GM12878 (cell line): Measurements from ENCODE around the gene SESTD1. TPM values are rescaled to one million over a fixed set of nuclear protein-coding genes. Genes with fewer than 3 reads are reported as not detected.

Experiments used
- ATAC-seq: fragments of 200-7000 bp; cut with Tn5 transposase; 3 replicates; pipeline ENCODE4 v1.9.1; 2020; ENCODE audit warnings: mild to moderate bottlenecking, moderate library complexity
- BruUV-seq: library from RNA; stranded (reverse); fragments of 400-500 nt; replicated peaks from 2 replicates; lab custom pipeline; 2021; lab: Mats Ljungman, UMichigan
- CTCF ChIA-PET: fragments of 300-600 bp; sonication (Branson Sonifier 250); formaldehyde crosslinking; extraction: SDS; loops from one replicate; lab custom pipeline; 2021; ENCODE audit warnings: inconsistent platforms; lab: Yijun Ruan, JAX
- POLR2A ChIA-PET: fragments of 350-600 bp; formaldehyde crosslinking; extraction: SDS; loops from one replicate; lab custom pipeline; 2021; ENCODE audit warnings: inconsistent platforms; lab: Charles Lee
- RAD21 ChIA-PET: fragments of 300-600 bp; sonication (Branson Sonifier 250); formaldehyde crosslinking; loops from one replicate; lab custom pipeline; 2023; ENCODE audit warnings: antibody characterized with exemption; ENCODE audit not compliant: unreplicated experiment; lab: Charles Lee
- SMC1A ChIA-PET: fragments of 300-600 bp; sonication (Branson Sonifier 250); formaldehyde crosslinking; loops from one replicate; lab custom pipeline; 2023; ENCODE audit not compliant: unreplicated experiment, uncharacterized antibody; lab: Charles Lee
- DNase-seq: peaks from one replicate; pipeline ENCODE4 v3.0.0-alpha.2; 2011; ENCODE audit warnings: low read depth, low spot score
- FAIRE-seq: peaks from 3 replicates; lab custom pipeline; 2011; peaks lifted over from hg19 to GRCh38; lab: Jason Lieb, UNC
- H2AFZ ChIP-seq: 2 replicates; pipeline ENCODE4 v1.6.0; 2011; ENCODE audit warnings: low read depth, low read length, control low read depth; ENCODE audit not compliant: control insufficient read depth
- H3K27ac ChIP-seq: 2 replicates; pipeline ENCODE4 v1.5.1; 2011; ENCODE audit warnings: control low read depth; ENCODE audit not compliant: control insufficient read depth, insufficient read depth
- H3K27me3 ChIP-seq, 2 experiments: replicated peaks in 1 of 2; 2 replicates each; pipeline versions ENCODE4 v1.6.0 to v1.6.1; 2011; ENCODE audit warnings: low read length in 1 of 2; ENCODE audit not compliant: control insufficient read depth in 2 of 2, insufficient read depth in 2 of 2
- H3K36me3 ChIP-seq, 2 experiments: 2 replicates each; pipeline ENCODE4 v1.5.1; 2011; ENCODE audit warnings: low read length in 1 of 2; ENCODE audit not compliant: control insufficient read depth in 2 of 2, insufficient read depth in 2 of 2
- H3K4me1 ChIP-seq: 2 replicates; pipeline ENCODE4 v1.6.1; 2011; ENCODE audit warnings: mild to moderate bottlenecking, low read length, moderate library complexity, mixed read lengths; ENCODE audit not compliant: control insufficient read depth, insufficient read depth
- H3K4me2 ChIP-seq: 2 replicates; pipeline ENCODE4 v1.6.0; 2011; ENCODE audit warnings: control low read depth; ENCODE audit not compliant: control insufficient read depth, insufficient read depth
- H3K4me3 ChIP-seq: fragments of 200-600 bp; sonication (generic); 2 replicates; pipeline ENCODE4 v1.5.1; 2016
- H3K79me2 ChIP-seq: 2 replicates; pipeline ENCODE4 v1.6.0; 2011; ENCODE audit warnings: low read length; ENCODE audit not compliant: control insufficient read depth, insufficient read depth
- H3K9ac ChIP-seq: 2 replicates; pipeline ENCODE4 v1.8.0; 2011; ENCODE audit warnings: low read length, control low read depth, mixed read lengths; ENCODE audit not compliant: control insufficient read depth, insufficient read depth
- H3K9me3 ChIP-seq: replicated peaks from 3 replicates; pipeline ENCODE4 v1.5.1; 2011; ENCODE audit warnings: mild to moderate bottlenecking, low read length; ENCODE audit not compliant: control insufficient read depth, insufficient read depth
- H4K20me1 ChIP-seq: 2 replicates; pipeline ENCODE4 v1.6.0; 2011; ENCODE audit not compliant: control insufficient read depth, insufficient read depth
- ATF7 ChIP-seq: fragments of 450-650 bp; IDR thresholded peaks from 2 replicates; pipeline ENCODE4 v1.6.1; 2016; ENCODE audit warnings: low read depth, mild to moderate bottlenecking
- BACH1 ChIP-seq: fragments of 450-650 bp; IDR thresholded peaks from 2 replicates; pipeline ENCODE4 v1.6.1; 2017; ENCODE audit warnings: mild to moderate bottlenecking, borderline replicate concordance
- DPF2 ChIP-seq: fragments of 450-650 bp; IDR thresholded peaks from 2 replicates; pipeline ENCODE4 v1.6.1; 2017; ENCODE audit warnings: mild to moderate bottlenecking
- ESRRA ChIP-seq: IDR thresholded peaks from 2 replicates; pipeline ENCODE4 v1.6.1; 2012; ENCODE audit warnings: mild to moderate bottlenecking, low read length, improper control_type of control experiment
- JUNB ChIP-seq: IDR thresholded peaks from 2 replicates; pipeline ENCODE4 v1.6.1; 2016; ENCODE audit warnings: antibody characterized with exemption, mild to moderate bottlenecking
- NBN ChIP-seq: fragments of 450-650 bp; IDR thresholded peaks from 2 replicates; pipeline ENCODE4 v1.6.1; 2016
- PAX5 ChIP-seq: IDR thresholded peaks from 2 replicates; pipeline ENCODE4 v1.6.1; 2011; ENCODE audit warnings: low read depth, low read length, borderline replicate concordance
- SMAD1 ChIP-seq: fragments of 450-650 bp; IDR thresholded peaks from 2 replicates; pipeline ENCODE4 v1.6.1; 2018; ENCODE audit warnings: mild to moderate bottlenecking, low read depth; ENCODE audit not compliant: partially characterized antibody
- SMARCA5 ChIP-seq: fragments of 450-650 bp; IDR thresholded peaks from 2 replicates; pipeline ENCODE4 v1.6.1; 2017; ENCODE audit warnings: mild to moderate bottlenecking
- SMC3 ChIP-seq: IDR thresholded peaks from 2 replicates; pipeline ENCODE4 v1.6.1; 2011; ENCODE audit warnings: low read length, improper control_type of control experiment, borderline replicate concordance
- YBX1 ChIP-seq: fragments of 450-650 bp; IDR thresholded peaks from 2 replicates; pipeline ENCODE4 v1.6.1; 2016; ENCODE audit warnings: antibody characterized with exemption
- ZNF274 ChIP-seq: IDR thresholded peaks from one replicate; pipeline ENCODE4 v1.8.0; 2011; ENCODE audit not compliant: insufficient read length, insufficient read depth
- ZNF384 ChIP-seq: IDR thresholded peaks from 2 replicates; pipeline ENCODE4 v1.6.1; 2012; ENCODE audit warnings: low read depth, mild to moderate bottlenecking, low read length, improper control_type of control experiment, borderline replicate concordance
- ZSCAN29 ChIP-seq: fragments of 450-650 bp; IDR thresholded peaks from 2 replicates; pipeline ENCODE4 v1.6.1; 2017; ENCODE audit warnings: mild to moderate bottlenecking, moderate library complexity
- WGBS: methylation state at CpG from one replicate; pipeline ENCODE4 v1.1.6; 2016; ENCODE audit warnings: low lambda C conversion rate; ENCODE audit not compliant: insufficient replicate concordance, insufficient coverage; ENCODE audit errors: missing lambda C conversion rate; 5-methylcytosine and 5-hydroxymethylcytosine counted together
- in situ Hi-C: fragments of 300-500 bp; cut with MboI; formaldehyde crosslinking; loops from 9 replicates; pipeline ENCODE4 v1.14.3; 2018; ENCODE audit warnings: mixed read lengths
- intact Hi-C: fragments of 100-400 bp; cut with micrococcal nuclease; formaldehyde crosslinking; loops from one replicate; pipeline ENCODE4 v1.14.2; 2022; ENCODE audit not compliant: unreplicated experiment
- polyA plus RNA-seq, 11 experiments: library from polyadenylated mRNA; depleted of rRNA in 4 of 11; unstranded in 6 of 11; stranded (reverse) in 5 of 11; fragments of >200 nt; fragmentation: Nextera tagmentation in 4 of 11; fragmentation: Illumina TruSeq in 1 of 11; extraction: Ambion mirVana in 4 of 11; extraction: Trizol in 1 of 11; gene quantifications; 1 replicate in 1 of 11; 2 replicates in 10 of 11; pipeline versions ENCODE4 v1.2.1 to v1.2.3, GENCODE V29; 2011 to 2016; ENCODE audit warnings: inconsistent platforms in 2 of 11, missing spikeins in 2 of 11, low read depth in 1 of 11
- total RNA-seq, 4 experiments: library from RNA; depleted of rRNA in 3 of 4; stranded (reverse); fragments of >200 nt in 3 of 4; fragmentation: Illumina TruSeq in 1 of 4; extraction: Trizol in 1 of 4; gene quantifications; 2 replicates each; pipeline versions ENCODE4 v1.2.1 to v1.2.3, GENCODE V29; 2013 to 2021
- TF ChIP-seq, protein P1 (sequence below): fragments of 450-650 bp; IDR thresholded peaks from 2 replicates; pipeline ENCODE4 v1.6.1; 2016; ENCODE audit warnings: mild to moderate bottlenecking
- TF ChIP-seq, protein P2 (sequence below): fragments of 450-650 bp; IDR thresholded peaks from 2 replicates; pipeline ENCODE4 v1.6.1; 2014; ENCODE audit warnings: mild to moderate bottlenecking

The SESTD1 gene
- total and polyA plus RNA-seq, 10 of the 15 experiments (the other 5 are each of a cell fraction or from before 2014, with no cell fraction given), result 4.4 to 22.7 (median 9.5) TPM

DNA sequence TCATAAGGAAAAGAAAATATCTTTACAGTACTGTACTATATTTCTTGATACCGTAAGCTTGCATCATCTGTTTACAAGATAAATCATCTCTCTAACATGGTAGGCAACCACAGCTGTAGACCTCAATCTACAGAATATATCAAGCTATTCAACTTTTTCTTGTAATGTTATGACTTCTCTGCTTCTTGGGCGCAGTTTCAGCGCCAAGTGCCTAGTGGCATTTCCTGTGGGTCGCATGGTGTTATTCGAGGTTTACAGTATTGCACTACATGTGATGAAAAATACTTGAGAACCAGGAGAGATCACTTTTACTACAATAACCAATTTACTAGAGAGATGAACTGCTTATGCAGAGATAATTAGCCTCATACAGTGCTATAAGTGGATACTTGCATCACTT, 34.0 kb upstream of the SESTD1 start (continued):
- TF ChIP-seq, protein P1, sequence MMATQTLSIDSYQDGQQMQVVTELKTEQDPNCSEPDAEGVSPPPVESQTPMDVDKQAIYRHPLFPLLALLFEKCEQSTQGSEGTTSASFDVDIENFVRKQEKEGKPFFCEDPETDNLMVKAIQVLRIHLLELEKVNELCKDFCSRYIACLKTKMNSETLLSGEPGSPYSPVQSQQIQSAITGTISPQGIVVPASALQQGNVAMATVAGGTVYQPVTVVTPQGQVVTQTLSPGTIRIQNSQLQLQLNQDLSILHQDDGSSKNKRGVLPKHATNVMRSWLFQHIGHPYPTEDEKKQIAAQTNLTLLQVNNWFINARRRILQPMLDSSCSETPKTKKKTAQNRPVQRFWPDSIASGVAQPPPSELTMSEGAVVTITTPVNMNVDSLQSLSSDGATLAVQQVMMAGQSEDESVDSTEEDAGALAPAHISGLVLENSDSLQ, result no peak
- TF ChIP-seq DPF2 (no peak), SMC3 (no peak), SMARCA5 (no peak), YBX1 (no peak), ZSCAN29 (no peak), NBN (no peak), ATF7 (no peak), JUNB (no peak)

DNA sequence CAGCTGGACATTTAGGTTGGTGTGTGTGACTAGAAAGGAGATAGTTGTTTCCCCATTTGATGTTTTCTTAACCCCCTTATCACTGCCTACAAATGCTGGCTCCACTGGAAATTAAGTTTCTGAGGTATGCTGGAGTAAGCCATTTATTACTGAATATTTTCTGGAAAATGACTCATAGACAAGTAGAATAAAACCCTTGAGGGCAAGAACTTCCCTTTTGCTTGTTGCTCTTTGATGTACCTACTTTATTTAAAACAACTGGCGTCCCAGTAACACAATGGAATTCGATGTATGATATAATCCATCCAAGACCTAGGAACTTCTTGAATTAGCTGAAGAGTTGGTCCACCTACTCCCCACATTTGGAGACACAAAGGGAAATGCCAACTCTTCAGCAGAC, 33.3 kb upstream of the SESTD1 start:
- WGBS, result 16% methylated on average over 2 of the region's 2 CpGs
- Histone ChIP-seq H4K20me1 (no peaks in the 10 kb centered on the region), H3K27ac (no peak overlapping the region), H3K36me3 (no peaks in the 10 kb centered on the region), H3K9ac (no peak overlapping the region), H3K4me3 (no peak overlapping the region), H3K4me2 (no peak overlapping the region), H3K9me3 (no peaks in the 10 kb centered on the region), H3K79me2 (no peaks in the 10 kb centered on the region), H3K27me3 (no peaks in the 10 kb centered on the region), H3K4me1 (no peaks in the 10 kb centered on the region), H2AFZ (no peak overlapping the region)
- DNase-seq (no peak), ATAC-seq (no peak), FAIRE-seq (no peak)
- RAD21 ChIA-PET, result interaction anchor here (0.6 kb wide), 1 partner anchor 414 kb away, joined by 3 read pairs; no protein-coding TSS in a partner anchor
- in situ Hi-C loops (no loop called here), intact Hi-C loops (no loop called here)
- SMC1A ChIA-PET, result interaction anchor here (1.0 kb wide), 1 partner anchor 47 kb away, joined by 3 read pairs; no protein-coding TSS in a partner anchor
- CTCF ChIA-PET, result no interaction called here
- POLR2A ChIA-PET, result no interaction called here
- no TSS peak for BruUV-seq
- TF ChIP-seq SMAD1, result no peak
- TF ChIP-seq ZNF274, result no peak
- TF ChIP-seq PAX5, result no peak
- TF ChIP-seq, protein P1, result no peak
- no peak for TF ChIP-seq ESRRA
- TF ChIP-seq ZNF384, result no peak
- TF ChIP-seq BACH1, result no peak
- TF ChIP-seq, protein P2, sequence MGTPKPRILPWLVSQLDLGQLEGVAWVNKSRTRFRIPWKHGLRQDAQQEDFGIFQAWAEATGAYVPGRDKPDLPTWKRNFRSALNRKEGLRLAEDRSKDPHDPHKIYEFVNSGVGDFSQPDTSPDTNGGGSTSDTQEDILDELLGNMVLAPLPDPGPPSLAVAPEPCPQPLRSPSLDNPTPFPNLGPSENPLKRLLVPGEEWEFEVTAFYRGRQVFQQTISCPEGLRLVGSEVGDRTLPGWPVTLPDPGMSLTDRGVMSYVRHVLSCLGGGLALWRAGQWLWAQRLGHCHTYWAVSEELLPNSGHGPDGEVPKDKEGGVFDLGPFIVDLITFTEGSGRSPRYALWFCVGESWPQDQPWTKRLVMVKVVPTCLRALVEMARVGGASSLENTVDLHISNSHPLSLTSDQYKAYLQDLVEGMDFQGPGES, result no peak
